Measurements from ENCODE around the gene FAM228A. TPM values are rescaled to one million over a fixed set of nuclear protein-coding genes. Genes with fewer than 3 reads are reported as not detected.
"Not testable (repeated sequence)": the region's sequence is repeated elsewhere in the genome, so short reads cannot be mapped to it uniquely, and the experiment has no call there.

Gene FAM228A
- 0.13 and 0.24 TPM in 2 replicates for total RNA-seq
- polyA plus RNA-seq, result 0.86 TPM in 1 of 2 replicates, not detected in the other

DNA sequence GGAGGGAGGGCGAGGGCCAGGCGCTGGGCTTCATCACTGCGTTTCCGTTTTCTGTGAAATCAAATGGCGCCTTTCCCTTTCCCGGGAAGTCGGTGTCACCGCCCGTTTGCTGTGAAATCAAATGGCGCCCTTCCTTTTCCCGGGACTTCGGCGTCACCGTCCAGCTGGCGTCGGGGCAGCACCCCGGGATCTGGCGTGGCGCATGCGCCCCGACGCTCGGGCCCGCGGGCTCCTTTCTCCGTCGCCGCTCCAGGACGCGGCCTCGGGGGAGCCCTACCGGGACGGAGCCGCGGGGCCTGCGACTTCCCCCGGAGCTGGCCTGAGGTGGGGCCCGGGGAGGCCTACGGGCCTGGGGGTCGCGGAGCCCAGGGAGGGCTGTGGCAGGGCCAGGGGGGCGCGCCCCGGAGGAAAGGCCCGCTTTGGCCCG, at the start of gene FAM228A:
TSS of gene FAM228A (plus strand) at position 203 of the 427 bp plus-strand sequence. CDS start 428 bp downstream, outside the sequence.
- H3K9me2 ChIP-seq (replicated peaks; ENCODE audit: insufficient read depth), result no peaks in the 10 kb centered on the region
- no peak for DNase-seq (ENCODE audit: low spot score)
- H4K20me1 ChIP-seq (ENCODE audit: insufficient read depth, poor library complexity, severe bottlenecking), result no peaks in the 10 kb centered on the region
- H3K27me3 ChIP-seq, result no peaks in the 10 kb centered on the region
- H2AFZ ChIP-seq, result no peak within 1 kb of the TSS
- TF ChIP-seq, protein P1, sequence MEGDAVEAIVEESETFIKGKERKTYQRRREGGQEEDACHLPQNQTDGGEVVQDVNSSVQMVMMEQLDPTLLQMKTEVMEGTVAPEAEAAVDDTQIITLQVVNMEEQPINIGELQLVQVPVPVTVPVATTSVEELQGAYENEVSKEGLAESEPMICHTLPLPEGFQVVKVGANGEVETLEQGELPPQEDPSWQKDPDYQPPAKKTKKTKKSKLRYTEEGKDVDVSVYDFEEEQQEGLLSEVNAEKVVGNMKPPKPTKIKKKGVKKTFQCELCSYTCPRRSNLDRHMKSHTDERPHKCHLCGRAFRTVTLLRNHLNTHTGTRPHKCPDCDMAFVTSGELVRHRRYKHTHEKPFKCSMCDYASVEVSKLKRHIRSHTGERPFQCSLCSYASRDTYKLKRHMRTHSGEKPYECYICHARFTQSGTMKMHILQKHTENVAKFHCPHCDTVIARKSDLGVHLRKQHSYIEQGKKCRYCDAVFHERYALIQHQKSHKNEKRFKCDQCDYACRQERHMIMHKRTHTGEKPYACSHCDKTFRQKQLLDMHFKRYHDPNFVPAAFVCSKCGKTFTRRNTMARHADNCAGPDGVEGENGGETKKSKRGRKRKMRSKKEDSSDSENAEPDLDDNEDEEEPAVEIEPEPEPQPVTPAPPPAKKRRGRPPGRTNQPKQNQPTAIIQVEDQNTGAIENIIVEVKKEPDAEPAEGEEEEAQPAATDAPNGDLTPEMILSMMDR (IDR thresholded peaks at IDR 0.05; ENCODE audit: poor library complexity), result no peak
- no peak for TF ChIP-seq EZH2 (IDR thresholded peaks at IDR 0.05; ENCODE audit: borderline replicate concordance)
- no peak for TF ChIP-seq EZH2phosphoT487 (IDR thresholded peaks at IDR 0.05; ENCODE audit: low read depth, severe bottlenecking, unreplicated experiment)
- no peak within 1 kb of the TSS for H3K4me2 ChIP-seq
- H3K4me3 ChIP-seq, result no peak within 1 kb of the TSS
- H3K36me3 ChIP-seq (replicated peaks; ENCODE audit: insufficient read depth, low read depth), result no peaks in the 10 kb centered on the region
- 98% methylated on average over 40 of the region's 46 CpGs for WGBS (ENCODE audit: low lambda C conversion rate, missing lambda C conversion rate)
- H3K9me3 ChIP-seq (ENCODE audit: low read depth), result no peaks in the 10 kb centered on the region
- no peak within 1 kb of the TSS for H3K27ac ChIP-seq
- no peaks in the 10 kb centered on the region for H3K79me2 ChIP-seq
- H3K4me1 ChIP-seq (ENCODE audit: insufficient read depth), result no peaks in the 10 kb centered on the region

DNA sequence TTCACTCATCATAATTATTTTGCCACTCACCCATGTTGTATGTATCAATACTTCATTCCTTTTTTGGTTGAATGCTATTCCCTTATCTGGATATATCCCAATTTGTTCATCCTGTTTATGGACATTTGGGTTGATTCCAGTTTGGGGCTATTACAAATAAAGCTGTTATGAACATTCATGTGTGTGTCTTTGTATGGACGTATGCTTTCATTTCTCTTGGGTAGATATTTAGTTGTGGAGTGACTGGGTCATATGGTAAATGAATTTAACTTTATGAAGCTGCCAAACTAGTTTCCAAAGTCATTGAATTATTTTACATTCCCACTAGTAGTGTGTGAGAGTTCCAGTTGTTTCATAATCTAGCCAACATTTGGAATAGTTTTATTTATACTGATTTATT, 48.9 kb upstream of the FAM228A start:
- H3K4me2 ChIP-seq, result no peak overlapping the region
- H2AFZ ChIP-seq, result no peak overlapping the region
- WGBS (ENCODE audit: low lambda C conversion rate, missing lambda C conversion rate), result 94% methylated on average over 1 of the region's 1 CpG
- TF ChIP-seq EZH2phosphoT487 (IDR thresholded peaks at IDR 0.05; ENCODE audit: low read depth, severe bottlenecking, unreplicated experiment) (no peak), EZH2 (IDR thresholded peaks at IDR 0.05; ENCODE audit: borderline replicate concordance) (no peak)
- TF ChIP-seq, protein P1 (IDR thresholded peaks at IDR 0.05; ENCODE audit: poor library complexity), result no peak
- no peak overlapping the region for H3K27ac ChIP-seq
- H4K20me1 ChIP-seq (ENCODE audit: insufficient read depth, poor library complexity, severe bottlenecking), result no peaks in the 10 kb centered on the region
- H3K79me2 ChIP-seq, result peaks cover 13% of the 10 kb centered on the region
- no peak overlapping the region for H3K4me3 ChIP-seq
- DNase-seq (ENCODE audit: low spot score), result no peak
- H3K9me3 ChIP-seq (ENCODE audit: low read depth), result no peaks in the 10 kb centered on the region
- no peaks in the 10 kb centered on the region for H3K27me3 ChIP-seq
- no peaks in the 10 kb centered on the region for H3K36me3 ChIP-seq (replicated peaks; ENCODE audit: insufficient read depth, low read depth)
- peaks cover 9% of the 10 kb centered on the region for H3K4me1 ChIP-seq (ENCODE audit: insufficient read depth)
- no peaks in the 10 kb centered on the region for H3K9me2 ChIP-seq (replicated peaks; ENCODE audit: insufficient read depth)

DNA sequence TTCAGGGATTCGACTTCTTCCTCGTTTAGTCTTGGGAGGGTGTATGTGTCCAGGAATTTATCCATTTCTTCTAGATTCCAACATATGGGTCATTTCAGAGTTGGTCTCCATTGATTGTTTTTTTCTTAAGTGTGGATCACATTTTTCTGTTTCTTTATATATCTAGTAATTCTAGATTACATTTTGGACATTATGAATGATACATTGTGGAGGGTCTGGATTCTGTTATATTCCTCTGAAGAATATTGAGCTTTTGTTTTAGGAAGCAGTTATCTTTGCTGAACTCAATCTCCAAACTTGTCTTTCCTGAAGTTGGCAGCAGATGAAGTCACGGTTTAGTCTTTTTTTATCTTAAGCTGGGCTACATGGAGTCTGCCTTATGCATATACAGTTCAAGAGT, 42.3 kb upstream of the FAM228A start:
- H3K4me3 ChIP-seq, result no peak overlapping the region
- H3K4me2 ChIP-seq, result no peak overlapping the region
- no peaks in the 10 kb centered on the region for H3K9me2 ChIP-seq (replicated peaks; ENCODE audit: insufficient read depth)
- H4K20me1 ChIP-seq (ENCODE audit: insufficient read depth, poor library complexity, severe bottlenecking), result no peaks in the 10 kb centered on the region
- H3K36me3 ChIP-seq (replicated peaks; ENCODE audit: insufficient read depth, low read depth), result no peaks in the 10 kb centered on the region
- DNase-seq (ENCODE audit: low spot score), result no peak
- H3K79me2 ChIP-seq, result peaks cover 11% of the 10 kb centered on the region
- no peaks in the 10 kb centered on the region for H3K27me3 ChIP-seq
- H3K27ac ChIP-seq, result no peak overlapping the region
- 93% methylated on average over 3 of the region's 3 CpGs for WGBS (ENCODE audit: low lambda C conversion rate, missing lambda C conversion rate)
- H2AFZ ChIP-seq, result no peak overlapping the region
- H3K9me3 ChIP-seq (ENCODE audit: low read depth), result peaks cover 9% of the 10 kb centered on the region
- TF ChIP-seq, protein P1 (IDR thresholded peaks at IDR 0.05; ENCODE audit: poor library complexity), result no peak
- TF ChIP-seq EZH2 (IDR thresholded peaks at IDR 0.05; ENCODE audit: borderline replicate concordance), result no peak
- TF ChIP-seq EZH2phosphoT487 (IDR thresholded peaks at IDR 0.05; ENCODE audit: low read depth, severe bottlenecking, unreplicated experiment), result no peak
- no peaks in the 10 kb centered on the region for H3K4me1 ChIP-seq (ENCODE audit: insufficient read depth)

DNA sequence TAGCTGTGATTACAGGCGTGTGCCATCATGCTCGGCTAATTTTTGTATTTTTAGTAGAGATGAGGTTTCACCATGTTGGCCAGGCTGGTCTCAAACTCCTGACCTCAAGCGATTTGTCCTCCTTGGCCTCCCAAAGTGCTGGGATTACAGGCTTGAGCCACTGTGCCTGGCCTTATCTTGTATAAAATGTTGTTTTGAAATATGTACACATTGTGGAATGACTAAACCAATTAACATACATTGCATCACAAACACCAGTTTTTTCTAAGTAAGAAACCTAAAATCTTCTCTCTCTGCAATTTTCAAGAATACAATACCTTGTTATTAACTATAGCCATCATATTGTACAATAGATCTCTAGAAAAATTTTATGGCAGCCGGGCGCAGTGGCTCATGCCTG, 34.5 kb upstream of the FAM228A start:
- not testable (repeated sequence) for H3K79me2 ChIP-seq; H3K36me3 ChIP-seq (replicated peaks; ENCODE audit: insufficient read depth, low read depth); H3K9me2 ChIP-seq (replicated peaks; ENCODE audit: insufficient read depth); H3K9me3 ChIP-seq (ENCODE audit: low read depth); H4K20me1 ChIP-seq (ENCODE audit: insufficient read depth, poor library complexity, severe bottlenecking); H3K4me3 ChIP-seq; H2AFZ ChIP-seq; H3K27me3 ChIP-seq; H3K4me2 ChIP-seq; H3K27ac ChIP-seq; H3K4me1 ChIP-seq (ENCODE audit: insufficient read depth); DNase-seq (ENCODE audit: low spot score)
- WGBS (ENCODE audit: low lambda C conversion rate, missing lambda C conversion rate), result 90% methylated on average over 5 of the region's 5 CpGs
